Subcutaneous adipose tissue (tissue), 4 donors: ENCODE results near the gene SLC37A3. TPM values are rescaled to one million over a fixed set of nuclear protein-coding genes. Genes with fewer than 3 reads are reported as not detected.

Source experiments
- total RNA-seq, 4 donors: library from RNA; depleted of rRNA; stranded (reverse); fragments of >200 nt; gene quantifications; one replicate each; pipeline ENCODE4 v1.1.0, GENCODE V29; 2016
- TF ChIP-seq, protein P1 (sequence below): fragments of 450-650 bp; IDR thresholded peaks from one replicate; pipeline ENCODE4 v1.5.1; 2016; ENCODE audit warnings: low read depth, mild to moderate bottlenecking, control low read depth, antibody characterized with exemption, moderate library complexity

SLC37A3 gene
- total RNA-seq, 4 donors from 2014 or later, result 49.6 to 69.3 (median 59.6) TPM

DNA sequence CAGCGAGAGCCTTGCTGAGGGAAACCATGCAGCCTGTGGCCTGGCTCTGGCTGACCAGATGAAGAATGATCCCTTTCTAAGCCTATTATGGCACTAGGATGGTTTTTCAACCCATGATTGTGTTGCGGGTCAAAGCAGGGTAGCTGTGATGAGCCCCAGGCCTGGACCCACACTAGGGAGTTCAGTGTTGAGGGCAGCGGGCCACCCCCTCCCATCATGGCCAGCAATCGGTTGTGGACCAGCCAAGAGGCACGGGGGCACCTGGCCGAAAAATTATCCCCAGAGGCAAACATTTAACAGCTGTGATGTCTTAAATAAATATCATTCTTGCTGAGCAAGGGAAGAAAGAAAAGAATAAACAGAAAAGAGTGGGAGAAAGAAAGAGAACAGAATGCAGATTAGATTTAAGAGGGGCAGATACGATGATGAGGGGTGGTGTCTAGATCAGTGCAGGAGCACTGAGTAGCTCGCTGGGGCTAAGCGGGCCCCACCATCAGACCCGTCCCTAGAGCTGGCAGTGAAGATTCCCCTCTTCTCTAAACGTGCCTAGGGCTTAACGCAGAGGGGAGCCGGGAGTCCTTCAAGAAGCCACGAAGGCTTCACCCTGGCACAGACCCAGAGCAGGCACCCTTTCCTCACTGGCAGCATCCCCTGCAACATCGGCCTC is 82.7 kb downstream of the SLC37A3 start:
- TF ChIP-seq, protein P1, sequence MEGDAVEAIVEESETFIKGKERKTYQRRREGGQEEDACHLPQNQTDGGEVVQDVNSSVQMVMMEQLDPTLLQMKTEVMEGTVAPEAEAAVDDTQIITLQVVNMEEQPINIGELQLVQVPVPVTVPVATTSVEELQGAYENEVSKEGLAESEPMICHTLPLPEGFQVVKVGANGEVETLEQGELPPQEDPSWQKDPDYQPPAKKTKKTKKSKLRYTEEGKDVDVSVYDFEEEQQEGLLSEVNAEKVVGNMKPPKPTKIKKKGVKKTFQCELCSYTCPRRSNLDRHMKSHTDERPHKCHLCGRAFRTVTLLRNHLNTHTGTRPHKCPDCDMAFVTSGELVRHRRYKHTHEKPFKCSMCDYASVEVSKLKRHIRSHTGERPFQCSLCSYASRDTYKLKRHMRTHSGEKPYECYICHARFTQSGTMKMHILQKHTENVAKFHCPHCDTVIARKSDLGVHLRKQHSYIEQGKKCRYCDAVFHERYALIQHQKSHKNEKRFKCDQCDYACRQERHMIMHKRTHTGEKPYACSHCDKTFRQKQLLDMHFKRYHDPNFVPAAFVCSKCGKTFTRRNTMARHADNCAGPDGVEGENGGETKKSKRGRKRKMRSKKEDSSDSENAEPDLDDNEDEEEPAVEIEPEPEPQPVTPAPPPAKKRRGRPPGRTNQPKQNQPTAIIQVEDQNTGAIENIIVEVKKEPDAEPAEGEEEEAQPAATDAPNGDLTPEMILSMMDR, result no peak

GRCh38 chr7:140314573-140315480 is 83.5 kb downstream of the SLC37A3 start:
- TF ChIP-seq, protein P1, result no peak

GRCh38 chr7:140312141-140312846 is 86.0 kb downstream of the SLC37A3 start:
- TF ChIP-seq, protein P1, result no peak

- TF ChIP-seq, protein P1, result no peak
Observed at GRCh38 chr7:140310337-140311002, 87.9 kb downstream of the SLC37A3 start.

GRCh38 chr7:140308060-140308459 is 90.3 kb downstream of the SLC37A3 start:
- TF ChIP-seq, protein P1, result no peak

- TF ChIP-seq, protein P1, result no peak
Observed at GRCh38 chr7:140304191-140304799, 94.0 kb downstream of the SLC37A3 start.
